Ascending aorta (tissue), 2 donors: Measurements from ENCODE around the gene CDRT15. TPM values are rescaled to one million over a fixed set of nuclear protein-coding genes. Genes with fewer than 3 reads are reported as not detected.

Source experiments
- DNase-seq, 2 donors: peaks; one replicate each; pipeline ENCODE4 v3.0.0-alpha.2; 2019; ENCODE audit warnings: low spot score in 2 of 2
- H3K27ac ChIP-seq, 2 donors: fragments of 200-600 bp; sonication (generic); one replicate each; pipeline ENCODE4 v1.5.1; 2016 to 2017; ENCODE audit warnings: mild to moderate bottlenecking in 1 of 2
- H3K27me3 ChIP-seq: fragments of 200-600 bp; sonication (generic); one replicate; pipeline ENCODE4 v1.5.1; 2017
- H3K36me3 ChIP-seq, 2 donors: fragments of 200-600 bp; sonication (generic); one replicate each; pipeline ENCODE4 v1.5.1; 2016
- H3K4me1 ChIP-seq, 2 donors: fragments of 200-600 bp; sonication (generic); one replicate each; pipeline ENCODE4 v1.5.1; 2016 to 2017; ENCODE audit warnings: mild to moderate bottlenecking in 1 of 2
- H3K4me3 ChIP-seq, 2 donors: fragments of 200-600 bp; sonication (generic); one replicate each; pipeline ENCODE4 v1.5.1; 2016 to 2017; ENCODE audit warnings: mild to moderate bottlenecking in 1 of 2
- H3K9me3 ChIP-seq, 2 donors: fragments of 200-600 bp; sonication (generic); one replicate each; pipeline ENCODE4 v1.5.1; 2016
- intact Hi-C: fragments of 100-400 bp; cut with DNase I; formaldehyde crosslinking; loops from one replicate; pipeline ENCODE4 v1.15.1; 2023
- total RNA-seq: library from RNA; depleted of rRNA; stranded (reverse); fragments of >200 nt; gene quantifications from one replicate; pipeline ENCODE4 v1.1.0, GENCODE V29; 2016
- TF ChIP-seq, protein P1 (sequence below), 3 experiments: fragments of 200-600 bp in 2 of 3; fragments of 450-650 bp in 1 of 3; sonication (generic) in 2 of 3; IDR thresholded peaks; one replicate each; pipeline ENCODE4 v1.5.1; 2016 to 2019; ENCODE audit warnings: antibody characterized with exemption in 3 of 3, mild to moderate bottlenecking in 1 of 3, moderate library complexity in 1 of 3

The CDRT15 gene
- total RNA-seq, 1 donor from 2014 or later = not detected

DNA sequence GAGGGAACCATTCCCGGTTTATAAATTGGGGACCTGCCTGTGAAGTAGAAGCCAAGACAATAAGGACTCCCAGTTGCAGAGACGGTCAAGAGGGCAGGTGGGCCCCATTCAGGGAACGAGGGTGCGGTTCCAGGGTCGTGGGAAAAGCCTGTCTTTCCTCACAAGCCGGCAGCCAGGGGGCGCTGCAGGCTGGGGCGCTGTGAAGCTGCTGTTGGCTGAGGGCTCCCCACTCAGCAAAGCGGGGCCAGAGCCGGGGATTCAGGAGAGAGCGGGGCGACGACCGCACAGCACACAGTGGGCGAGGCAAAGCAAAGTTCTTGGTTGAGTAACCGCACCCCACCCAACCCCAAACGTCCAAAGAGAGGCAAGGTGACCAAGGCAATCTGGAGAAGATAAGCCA lies 24.9 kb downstream of the CDRT15 start:
- intact Hi-C loops = no loop called here
- no peak overlapping the region for H3K4me3 ChIP-seq
- no peaks in the 10 kb centered on the region for H3K4me1 ChIP-seq
- no peaks in the 10 kb centered on the region for H3K27me3 ChIP-seq
- TF ChIP-seq, protein P1, sequence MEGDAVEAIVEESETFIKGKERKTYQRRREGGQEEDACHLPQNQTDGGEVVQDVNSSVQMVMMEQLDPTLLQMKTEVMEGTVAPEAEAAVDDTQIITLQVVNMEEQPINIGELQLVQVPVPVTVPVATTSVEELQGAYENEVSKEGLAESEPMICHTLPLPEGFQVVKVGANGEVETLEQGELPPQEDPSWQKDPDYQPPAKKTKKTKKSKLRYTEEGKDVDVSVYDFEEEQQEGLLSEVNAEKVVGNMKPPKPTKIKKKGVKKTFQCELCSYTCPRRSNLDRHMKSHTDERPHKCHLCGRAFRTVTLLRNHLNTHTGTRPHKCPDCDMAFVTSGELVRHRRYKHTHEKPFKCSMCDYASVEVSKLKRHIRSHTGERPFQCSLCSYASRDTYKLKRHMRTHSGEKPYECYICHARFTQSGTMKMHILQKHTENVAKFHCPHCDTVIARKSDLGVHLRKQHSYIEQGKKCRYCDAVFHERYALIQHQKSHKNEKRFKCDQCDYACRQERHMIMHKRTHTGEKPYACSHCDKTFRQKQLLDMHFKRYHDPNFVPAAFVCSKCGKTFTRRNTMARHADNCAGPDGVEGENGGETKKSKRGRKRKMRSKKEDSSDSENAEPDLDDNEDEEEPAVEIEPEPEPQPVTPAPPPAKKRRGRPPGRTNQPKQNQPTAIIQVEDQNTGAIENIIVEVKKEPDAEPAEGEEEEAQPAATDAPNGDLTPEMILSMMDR (IDR thresholded peaks at IDR 0.05) = peak in 2 of 3 experiments; percentile 7 to 44
- H3K36me3 ChIP-seq = peaks cover 8 to 10% of the 10 kb centered on the region in 2 donors
- no peak for DNase-seq
- no peak overlapping the region for H3K27ac ChIP-seq
- H3K9me3 ChIP-seq = no peaks in the 10 kb centered on the region

DNA sequence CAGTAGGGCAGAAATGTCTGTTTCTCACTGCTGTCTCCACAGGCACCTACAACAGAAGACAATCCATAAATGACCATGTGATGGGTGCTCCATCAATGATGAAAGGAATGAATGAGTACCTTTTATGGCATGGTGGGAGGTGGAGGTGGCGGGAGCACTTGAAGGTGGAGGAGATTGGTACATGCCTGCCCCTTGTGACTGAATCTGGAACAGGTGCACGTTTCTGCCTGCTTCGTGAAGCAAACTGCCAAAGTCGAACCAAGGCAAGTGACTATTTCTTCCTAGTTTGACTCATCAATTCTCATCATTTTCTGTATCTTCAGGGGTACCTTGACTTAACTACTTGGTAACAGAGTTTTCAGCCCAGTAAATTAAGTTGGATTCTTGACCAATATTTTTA lies 25.4 kb downstream of the CDRT15 start:
- Histone ChIP-seq H3K36me3 (peaks cover 9 to 16% of the 10 kb centered on the region in 2 donors), H3K27ac (no peak overlapping the region), H3K9me3 (no peaks in the 10 kb centered on the region), H3K4me3 (no peak overlapping the region), H3K4me1 (no peaks in the 10 kb centered on the region), H3K27me3 (no peaks in the 10 kb centered on the region)
- no peak for DNase-seq
- intact Hi-C loops = no loop called here
- TF ChIP-seq, protein P1 (IDR thresholded peaks at IDR 0.05) = no peak

DNA sequence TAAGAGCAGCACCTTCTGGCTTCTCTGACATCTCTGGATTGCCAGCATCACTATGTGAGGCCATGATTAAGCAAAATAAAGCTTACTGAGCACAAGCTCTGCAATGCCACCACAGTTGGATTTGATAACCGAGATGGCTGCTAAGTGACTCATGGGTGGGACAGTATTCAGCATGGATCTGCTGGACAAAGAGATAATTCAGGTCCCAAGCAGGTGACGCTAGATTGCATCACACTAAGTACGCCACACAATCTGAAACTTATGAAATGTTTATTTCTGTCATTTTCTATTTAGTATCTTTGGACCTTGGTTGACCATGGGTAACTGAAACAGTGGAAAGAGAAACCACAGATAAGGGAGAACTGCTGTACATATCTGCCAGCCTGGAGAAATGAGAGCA lies 27.4 kb downstream of the CDRT15 start:
- intact Hi-C loops = no loop called here
- H3K9me3 ChIP-seq = no peaks in the 10 kb centered on the region
- H3K27me3 ChIP-seq = no peaks in the 10 kb centered on the region
- no peak overlapping the region for H3K4me3 ChIP-seq
- no peak for DNase-seq
- peaks cover 9 to 17% of the 10 kb centered on the region in 2 donors for H3K36me3 ChIP-seq
- no peak overlapping the region for H3K27ac ChIP-seq
- TF ChIP-seq, protein P1 (IDR thresholded peaks at IDR 0.05) = no peak
- no peaks in the 10 kb centered on the region for H3K4me1 ChIP-seq

DNA sequence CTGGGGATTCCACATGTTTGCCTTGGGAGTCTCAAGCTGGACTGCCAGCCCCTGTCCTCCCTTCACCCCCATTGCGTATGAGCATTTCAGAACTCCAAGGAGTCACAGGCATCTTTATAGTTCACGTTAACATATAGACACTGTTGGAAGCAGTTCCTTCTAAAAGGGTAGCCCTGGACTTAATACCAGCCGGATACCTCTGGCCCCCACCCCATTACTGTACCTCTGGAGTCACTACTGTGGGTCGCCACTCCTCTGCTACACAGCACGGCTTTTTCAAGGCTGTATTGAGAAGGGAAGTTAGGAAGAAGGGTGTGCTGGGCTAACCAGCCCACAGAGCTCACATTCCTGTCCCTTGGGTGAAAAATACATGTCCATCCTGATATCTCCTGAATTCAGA lies 28.9 kb downstream of the CDRT15 start:
- no peaks in the 10 kb centered on the region for H3K4me1 ChIP-seq
- no peak for DNase-seq
- H3K27ac ChIP-seq = no peak overlapping the region
- TF ChIP-seq, protein P1 (IDR thresholded peaks at IDR 0.05) = no peak
- peaks cover 9 to 17% of the 10 kb centered on the region in 2 donors for H3K36me3 ChIP-seq
- H3K4me3 ChIP-seq = no peak overlapping the region
- no peaks in the 10 kb centered on the region for H3K9me3 ChIP-seq
- H3K27me3 ChIP-seq = no peaks in the 10 kb centered on the region
- intact Hi-C loops = no loop called here

DNA sequence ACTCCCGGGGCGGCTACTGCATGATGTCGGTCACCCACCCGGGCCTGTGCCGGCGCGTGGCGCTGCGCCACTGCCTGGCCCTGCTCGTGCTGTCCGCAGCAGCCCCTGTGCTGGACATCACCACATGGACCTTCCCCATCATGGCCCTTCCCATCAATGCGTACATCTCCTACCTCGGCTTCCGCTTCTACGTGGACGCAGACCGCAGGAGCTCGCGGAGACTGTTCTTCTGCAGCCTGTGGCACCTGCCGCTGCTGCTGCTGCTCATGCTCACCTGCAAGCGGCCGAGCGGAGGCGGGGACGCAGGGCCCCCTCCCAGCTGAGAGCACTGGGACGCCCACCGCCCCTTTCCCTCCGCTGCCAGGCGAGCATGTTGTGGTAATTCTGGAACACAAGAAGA lies 29.8 kb downstream of the CDRT15 start:
- TF ChIP-seq, protein P1 (IDR thresholded peaks at IDR 0.05) = no peak
- Histone ChIP-seq H3K4me1 (no peaks in the 10 kb centered on the region), H3K27me3 (no peaks in the 10 kb centered on the region), H3K4me3 (no peak overlapping the region), H3K9me3 (no peaks in the 10 kb centered on the region), H3K36me3 (peaks cover 9 to 17% of the 10 kb centered on the region in 2 donors), H3K27ac (no peak overlapping the region)
- intact Hi-C loops = no loop called here
- DNase-seq = no peak

DNA sequence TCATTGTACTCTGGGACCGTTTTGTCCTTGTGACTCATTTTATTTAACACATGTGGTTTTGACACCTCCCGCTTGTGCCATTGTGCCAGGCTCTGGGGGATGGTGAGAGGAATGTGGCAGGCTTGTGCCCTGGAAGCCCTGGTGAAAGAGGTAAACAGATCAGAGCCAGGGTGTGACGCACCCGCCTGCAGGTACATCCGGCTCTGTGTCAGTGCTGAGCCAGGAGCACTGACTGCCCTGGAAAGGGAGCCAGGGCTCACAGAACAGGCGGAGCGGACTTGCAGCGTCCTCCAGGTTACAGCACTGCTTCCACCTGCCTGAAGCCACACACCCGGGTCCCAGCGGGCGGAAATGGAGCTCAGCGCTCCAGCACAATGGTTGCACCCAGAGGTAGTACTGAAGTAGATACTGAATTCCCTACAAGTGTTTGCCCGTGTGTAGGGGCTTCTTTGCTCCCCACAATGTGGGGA lies 30.6 kb downstream of the CDRT15 start:
- intact Hi-C loops = no loop called here
- H3K27me3 ChIP-seq = no peaks in the 10 kb centered on the region

More for the DNA sequence above, 30.6 kb downstream of the CDRT15 start:
- DNase-seq = peak in 1 of 2 donors; percentile 69
- H3K4me1 ChIP-seq = no peaks in the 10 kb centered on the region
- H3K4me3 ChIP-seq = no peak overlapping the region
- H3K27ac ChIP-seq = no peak overlapping the region
- H3K9me3 ChIP-seq = no peaks in the 10 kb centered on the region
- TF ChIP-seq, protein P1 (IDR thresholded peaks at IDR 0.05) = no peak
- peaks cover 9 to 17% of the 10 kb centered on the region in 2 donors for H3K36me3 ChIP-seq
